BLaER1 (cell line): ENCODE results near the gene PTGES.
"Not testable (repeated sequence)": the region's sequence is repeated elsewhere in the genome, so short reads cannot be mapped to it uniquely, and the experiment has no call there.

ENCODE experiments used
- H3K27ac ChIP-seq: shearing (Covaris generic); formaldehyde crosslinking; 2 replicates; pipeline ENCODE4 v1.8.1; 2022
- H3K27me3 ChIP-seq: shearing (Covaris generic); formaldehyde crosslinking; 2 replicates; pipeline ENCODE4 v1.8.1; 2022
- H3K36me3 ChIP-seq: shearing (Covaris generic); formaldehyde crosslinking; 2 replicates; pipeline ENCODE4 v1.8.1; 2022
- H3K4me1 ChIP-seq: shearing (Covaris generic); formaldehyde crosslinking; 2 replicates; pipeline ENCODE4 v1.8.1; 2022
- H3K4me2 ChIP-seq: shearing (Covaris generic); formaldehyde crosslinking; 2 replicates; pipeline ENCODE4 v1.8.1; 2022
- H3K4me3 ChIP-seq: shearing (Covaris generic); formaldehyde crosslinking; 2 replicates; pipeline ENCODE4 v1.8.1; 2022
- H3K9ac ChIP-seq: shearing (Covaris generic); formaldehyde crosslinking; 2 replicates; pipeline ENCODE4 v1.8.1; 2022
- H3K9me3 ChIP-seq: shearing (Covaris generic); formaldehyde crosslinking; 2 replicates; pipeline ENCODE4 v1.8.1; 2022
- H4K20me1 ChIP-seq: shearing (Covaris generic); formaldehyde crosslinking; 2 replicates; pipeline ENCODE4 v1.8.1; 2022
- Cebpa-rat ChIP-seq: shearing (Covaris generic); IDR thresholded peaks from 2 replicates; pipeline ENCODE4 v1.8.1; 2022

The PTGES gene

DNA sequence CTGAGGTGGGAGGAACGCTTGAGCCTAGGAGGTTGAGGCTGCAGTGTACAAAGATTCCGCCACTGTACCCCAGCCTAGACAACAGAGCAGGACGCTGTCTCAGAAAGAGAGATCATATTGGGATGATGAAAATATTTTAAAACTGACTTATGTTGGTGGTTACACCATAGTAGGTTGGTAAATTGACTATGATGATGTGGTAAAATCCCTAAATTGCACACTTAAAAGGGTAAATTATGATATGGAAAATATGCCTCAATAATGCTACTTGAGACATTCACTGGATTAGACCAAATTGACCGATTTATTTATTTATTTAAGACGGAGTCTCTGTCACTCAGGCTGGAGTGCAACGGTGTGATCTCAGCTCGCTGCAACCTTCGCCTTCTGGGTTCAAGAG is 28.3 kb upstream of the PTGES start:
- TF ChIP-seq Cebpa-rat: no peak
- no peaks in the 10 kb centered on the region for H3K27me3 ChIP-seq
- H3K9me3 ChIP-seq: no peaks in the 10 kb centered on the region
- no peak overlapping the region for H3K4me3 ChIP-seq
- peaks cover 19% of the 10 kb centered on the region for H4K20me1 ChIP-seq
- H3K4me2 ChIP-seq: no peak overlapping the region
- no peak overlapping the region for H3K9ac ChIP-seq
- no peaks in the 10 kb centered on the region for H3K36me3 ChIP-seq
- H3K4me1 ChIP-seq: peaks cover 35% of the 10 kb centered on the region
- H3K27ac ChIP-seq: no peak overlapping the region

GRCh38 chr9:129779560-129780190 is 26.8 kb upstream of the PTGES start:
- Histone ChIP-seq H3K27me3 (peaks cover 7% of the 10 kb centered on the region; the same call in 1 of the 2 replicates), H3K27ac (no peak overlapping the region), H3K4me1 (peaks cover 49% of the 10 kb centered on the region), H3K4me3 (no peak overlapping the region), H3K4me2 (no peak overlapping the region), H3K9ac (no peak overlapping the region), H3K9me3 (no peaks in the 10 kb centered on the region), H4K20me1 (peaks cover 27% of the 10 kb centered on the region), H3K36me3 (no peaks in the 10 kb centered on the region)
- no peak for TF ChIP-seq Cebpa-rat

DNA sequence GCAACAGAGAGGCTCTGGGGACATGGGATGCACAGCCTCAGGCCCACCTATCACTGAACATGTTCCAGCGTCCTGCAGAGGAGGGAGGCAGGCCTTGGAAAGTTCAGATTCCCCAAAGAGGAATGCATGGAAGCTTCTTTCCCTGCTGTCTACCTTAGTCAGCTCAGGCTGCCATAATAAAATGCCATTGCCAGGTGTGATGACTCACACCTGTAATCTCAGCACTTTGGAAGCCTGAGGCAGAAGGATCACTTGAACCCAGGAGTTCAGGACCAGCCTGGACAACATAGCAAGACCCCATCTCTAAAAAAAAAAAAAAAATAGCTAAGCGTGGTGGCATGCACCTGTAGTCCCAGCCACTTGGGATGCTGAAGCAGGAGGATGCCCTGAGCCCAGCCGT is 25.6 kb upstream of the PTGES start:
- TF ChIP-seq Cebpa-rat: no peak
- peaks cover 27% of the 10 kb centered on the region for H4K20me1 ChIP-seq
- no peak overlapping the region for H3K9ac ChIP-seq
- H3K4me3 ChIP-seq: no peak overlapping the region
- H3K4me2 ChIP-seq: peak overlapping the region; percentile 91
- no peaks in the 10 kb centered on the region for H3K9me3 ChIP-seq
- H3K27ac ChIP-seq: no peak overlapping the region
- no peaks in the 10 kb centered on the region for H3K36me3 ChIP-seq
- H3K4me1 ChIP-seq: peaks cover 52% of the 10 kb centered on the region
- peaks cover 9% of the 10 kb centered on the region; the same call in 1 of the 2 replicates for H3K27me3 ChIP-seq

DNA sequence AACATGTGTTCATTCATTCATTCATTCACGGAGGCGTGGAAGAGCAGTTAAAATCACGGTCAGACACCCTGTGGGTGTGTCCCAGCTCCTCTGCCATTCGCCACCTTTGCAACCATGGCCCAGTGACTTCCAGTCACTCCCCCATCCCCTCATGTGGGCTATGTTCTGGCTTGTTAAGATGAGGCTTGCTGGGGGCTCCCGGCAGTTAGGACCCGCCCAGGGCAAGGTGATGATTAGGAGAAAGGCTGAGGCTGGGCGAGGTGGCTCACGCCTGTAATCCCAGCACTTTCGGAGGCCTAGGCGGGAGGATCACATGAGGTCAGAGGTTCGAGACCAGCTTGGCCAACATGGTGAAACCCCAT is 24.9 kb upstream of the PTGES start:
- Histone ChIP-seq H3K9me3 (no peaks in the 10 kb centered on the region), H3K4me1 (peaks cover 52% of the 10 kb centered on the region)

GRCh38 chr9:129776938-129777768 is 24.3 kb upstream of the PTGES start:
- Histone ChIP-seq H3K4me3 (peak overlapping the region; percentile 32; the same call in 1 of the 2 replicates), H3K27ac (peak overlapping the region; percentile 55), H4K20me1 (peaks cover 27% of the 10 kb centered on the region), H3K4me1 (peaks cover 47% of the 10 kb centered on the region), H3K9me3 (no peaks in the 10 kb centered on the region), H3K27me3 (peaks cover 9% of the 10 kb centered on the region; the same call in 1 of the 2 replicates), H3K9ac (no peak overlapping the region; the same call in 1 of the 2 replicates), H3K36me3 (no peaks in the 10 kb centered on the region), H3K4me2 (peak overlapping the region; percentile 91)
- TF ChIP-seq Cebpa-rat: peak; percentile 89

More for the DNA sequence above, 24.9 kb upstream of the PTGES start:
- Histone ChIP-seq H3K36me3 (no peaks in the 10 kb centered on the region), H3K4me2 (peak overlapping the region; percentile 91), H3K27me3 (peaks cover 9% of the 10 kb centered on the region; the same call in 1 of the 2 replicates), H3K4me3 (no peak overlapping the region), H3K27ac (0 out of 2 replicates have a peak overlapping the region, but pooled peaks have one; percentile 10), H4K20me1 (peaks cover 27% of the 10 kb centered on the region), H3K9ac (no peak overlapping the region)
- TF ChIP-seq Cebpa-rat: no peak

- no peak overlapping the region; the same call in 1 of the 2 replicates for H3K9ac ChIP-seq
- H3K9me3 ChIP-seq: no peaks in the 10 kb centered on the region
- H3K4me3 ChIP-seq: peak overlapping the region; percentile 32; the same call in 1 of the 2 replicates
- H3K27me3 ChIP-seq: peaks cover 9% of the 10 kb centered on the region; the same call in 1 of the 2 replicates
- peaks cover 45% of the 10 kb centered on the region for H3K4me1 ChIP-seq
- H3K4me2 ChIP-seq: peak overlapping the region; percentile 91
- H3K36me3 ChIP-seq: no peaks in the 10 kb centered on the region
- H4K20me1 ChIP-seq: peaks cover 27% of the 10 kb centered on the region
- peak overlapping the region; percentile 55 for H3K27ac ChIP-seq
- TF ChIP-seq Cebpa-rat: no peak
Measured at GRCh38 chr9:129776566-129776937, 23.7 kb upstream of the PTGES start.

DNA sequence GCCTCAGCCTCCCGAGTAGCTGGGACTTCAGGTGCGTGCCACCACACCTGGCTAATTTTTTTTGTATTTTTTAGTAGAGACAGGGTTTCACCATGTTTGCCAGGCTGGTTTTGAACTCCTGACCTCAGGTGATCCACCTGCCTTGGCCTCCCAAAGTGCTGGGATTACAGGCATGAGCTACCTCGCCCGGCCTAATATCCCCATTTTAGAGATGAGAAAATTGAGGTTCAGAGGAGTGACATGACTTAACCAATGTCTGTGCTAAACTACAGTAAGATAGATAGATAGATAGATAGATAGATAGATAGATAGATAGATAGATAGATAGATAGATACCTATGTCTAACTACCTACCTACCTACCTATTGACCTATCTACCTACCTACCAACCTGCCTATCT is 23.3 kb upstream of the PTGES start:
- not testable (repeated sequence) for H3K27ac ChIP-seq, H3K9me3 ChIP-seq, H3K27me3 ChIP-seq, H3K9ac ChIP-seq, H3K36me3 ChIP-seq, H3K4me3 ChIP-seq
- H3K4me1 ChIP-seq: peaks cover 45% of the 10 kb centered on the region
- peak overlapping the region; percentile 91 for H3K4me2 ChIP-seq
- H4K20me1 ChIP-seq: peaks cover 27% of the 10 kb centered on the region

GRCh38 chr9:129775448-129775798 is 22.6 kb upstream of the PTGES start:
- Histone ChIP-seq H3K9me3 (no peaks in the 10 kb centered on the region), H3K27ac (no peak overlapping the region), H3K27me3 (peaks cover 9% of the 10 kb centered on the region; the same call in 1 of the 2 replicates), H3K4me3 (no peak overlapping the region), H3K4me2 (peak overlapping the region; percentile 34), H4K20me1 (peaks cover 27% of the 10 kb centered on the region), H3K9ac (no peak overlapping the region), H3K4me1 (peaks cover 45% of the 10 kb centered on the region), H3K36me3 (no peaks in the 10 kb centered on the region)
- TF ChIP-seq Cebpa-rat: no peak

GRCh38 chr9:129774791-129775447 is 22.1 kb upstream of the PTGES start:
- no peaks in the 10 kb centered on the region for H3K9me3 ChIP-seq
- no peak overlapping the region for H3K4me3 ChIP-seq
- no peak overlapping the region for H3K9ac ChIP-seq
- peaks cover 45% of the 10 kb centered on the region for H3K4me1 ChIP-seq
- H3K27me3 ChIP-seq: peaks cover 9% of the 10 kb centered on the region; the same call in 1 of the 2 replicates
- H4K20me1 ChIP-seq: peaks cover 27% of the 10 kb centered on the region
- no peak for TF ChIP-seq Cebpa-rat
- H3K36me3 ChIP-seq: no peaks in the 10 kb centered on the region
- no peak overlapping the region for H3K27ac ChIP-seq
- peak overlapping the region; percentile 34 for H3K4me2 ChIP-seq
